HG03039 (cell line): Measurements from ENCODE around the gene MRPS27.
A peak's percentile ranks its signal among the peaks of the same experiment; 100 is the strongest.

Source experiments
- ATAC-seq: cut with Tn5 transposase; IDR thresholded peaks from one replicate; pipeline ENCODE4 v1.9.1; 2021; ENCODE audit warnings: mild to moderate bottlenecking, moderate library complexity; ENCODE audit not compliant: unreplicated experiment

MRPS27 gene

GRCh38 chr5:72234868-72235267, 85.2 kb downstream of the MRPS27 start:
- no peak for ATAC-seq

GRCh38 chr5:72234265-72234700, 85.8 kb downstream of the MRPS27 start:
- ATAC-seq, result peak; percentile 57

- ATAC-seq, result no peak
These were observed 86.2 kb downstream of the MRPS27 start for GRCh38 chr5:72233835-72234234.

- ATAC-seq, result no peak
These were observed 87.2 kb downstream of the MRPS27 start for GRCh38 chr5:72232838-72233237.

- ATAC-seq, result no peak
These were observed 87.9 kb downstream of the MRPS27 start for GRCh38 chr5:72231991-72232703.

GRCh38 chr5:72228960-72229359, 91.1 kb downstream of the MRPS27 start:
- no peak for ATAC-seq

GRCh38 chr5:72226950-72227349, 93.1 kb downstream of the MRPS27 start:
- ATAC-seq, result no peak

- no peak for ATAC-seq
These were observed 94.3 kb downstream of the MRPS27 start for GRCh38 chr5:72225741-72226140.

- ATAC-seq, result no peak
These were observed 95.0 kb downstream of the MRPS27 start for GRCh38 chr5:72224946-72225463.

GRCh38 chr5:72223371-72223770, 96.7 kb downstream of the MRPS27 start:
- no peak for ATAC-seq

- ATAC-seq, result no peak
These were observed 97.5 kb downstream of the MRPS27 start for GRCh38 chr5:72222521-72222920.

GRCh38 chr5:72221541-72221940, 98.5 kb downstream of the MRPS27 start:
- ATAC-seq, result no peak

GRCh38 chr5:72221099-72221498, 98.9 kb downstream of the MRPS27 start:
- ATAC-seq, result no peak

GRCh38 chr5:72216756-72217155, 103.3 kb downstream of the MRPS27 start:
- ATAC-seq, result no peak

- ATAC-seq, result no peak
These were observed 105.9 kb downstream of the MRPS27 start for GRCh38 chr5:72214168-72214567.

- no peak for ATAC-seq
These were observed 106.6 kb downstream of the MRPS27 start for GRCh38 chr5:72213482-72213881.

- no peak for ATAC-seq
These were observed 107.9 kb downstream of the MRPS27 start for GRCh38 chr5:72212171-72212570.

- ATAC-seq, result no peak
These were observed 109.0 kb downstream of the MRPS27 start for GRCh38 chr5:72210888-72211678.

- no peak for ATAC-seq
These were observed 110.6 kb downstream of the MRPS27 start for GRCh38 chr5:72209147-72210115.

- ATAC-seq, result no peak
These were observed 111.6 kb downstream of the MRPS27 start for GRCh38 chr5:72208324-72208926.
